Measurements from ENCODE around the gene PLXNC1.

The PLXNC1 gene

DNA sequence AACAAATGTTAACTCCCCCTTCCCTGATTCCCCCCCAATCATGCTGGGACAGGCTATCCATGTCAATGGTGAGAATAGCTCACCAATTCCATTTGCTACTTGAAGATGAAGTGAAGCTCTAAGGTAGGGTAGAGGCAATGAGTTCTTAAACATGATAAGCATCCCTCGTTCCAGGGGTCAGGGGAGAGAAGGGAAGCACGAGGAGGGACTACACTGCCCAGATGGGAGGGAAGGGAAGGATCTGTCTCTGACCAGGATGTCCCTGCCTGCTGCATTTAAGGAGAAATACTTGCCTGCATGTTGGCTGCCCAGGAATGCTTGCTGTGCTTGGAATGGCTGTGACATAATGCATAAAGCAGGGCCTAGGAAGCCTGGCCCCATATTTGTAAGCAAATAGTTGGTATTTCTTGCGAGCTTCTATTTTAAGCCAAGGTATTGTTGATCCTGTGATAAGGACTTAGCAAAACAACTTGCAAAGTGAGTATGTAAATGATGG lies 156.2 kb downstream of the PLXNC1 start:
- Histone ChIP-seq H3K4me3 (replicated peaks; ENCODE audit: insufficient read depth, low read length) (no peak overlapping the region), H3K27ac (replicated peaks) (no peak overlapping the region), H3K27me3 (ENCODE audit: insufficient read depth, poor library complexity, severe bottlenecking) (no peaks in the 10 kb centered on the region)
- TF ChIP-seq, protein P1, sequence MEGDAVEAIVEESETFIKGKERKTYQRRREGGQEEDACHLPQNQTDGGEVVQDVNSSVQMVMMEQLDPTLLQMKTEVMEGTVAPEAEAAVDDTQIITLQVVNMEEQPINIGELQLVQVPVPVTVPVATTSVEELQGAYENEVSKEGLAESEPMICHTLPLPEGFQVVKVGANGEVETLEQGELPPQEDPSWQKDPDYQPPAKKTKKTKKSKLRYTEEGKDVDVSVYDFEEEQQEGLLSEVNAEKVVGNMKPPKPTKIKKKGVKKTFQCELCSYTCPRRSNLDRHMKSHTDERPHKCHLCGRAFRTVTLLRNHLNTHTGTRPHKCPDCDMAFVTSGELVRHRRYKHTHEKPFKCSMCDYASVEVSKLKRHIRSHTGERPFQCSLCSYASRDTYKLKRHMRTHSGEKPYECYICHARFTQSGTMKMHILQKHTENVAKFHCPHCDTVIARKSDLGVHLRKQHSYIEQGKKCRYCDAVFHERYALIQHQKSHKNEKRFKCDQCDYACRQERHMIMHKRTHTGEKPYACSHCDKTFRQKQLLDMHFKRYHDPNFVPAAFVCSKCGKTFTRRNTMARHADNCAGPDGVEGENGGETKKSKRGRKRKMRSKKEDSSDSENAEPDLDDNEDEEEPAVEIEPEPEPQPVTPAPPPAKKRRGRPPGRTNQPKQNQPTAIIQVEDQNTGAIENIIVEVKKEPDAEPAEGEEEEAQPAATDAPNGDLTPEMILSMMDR (IDR thresholded peaks at IDR 0.05; ENCODE audit: insufficient read depth, low read length), result no peak
- TF ChIP-seq SPI1 (IDR thresholded peaks at IDR 0.05; ENCODE audit: borderline replicate concordance, low read depth), result no peak
- TF ChIP-seq, protein P2, sequence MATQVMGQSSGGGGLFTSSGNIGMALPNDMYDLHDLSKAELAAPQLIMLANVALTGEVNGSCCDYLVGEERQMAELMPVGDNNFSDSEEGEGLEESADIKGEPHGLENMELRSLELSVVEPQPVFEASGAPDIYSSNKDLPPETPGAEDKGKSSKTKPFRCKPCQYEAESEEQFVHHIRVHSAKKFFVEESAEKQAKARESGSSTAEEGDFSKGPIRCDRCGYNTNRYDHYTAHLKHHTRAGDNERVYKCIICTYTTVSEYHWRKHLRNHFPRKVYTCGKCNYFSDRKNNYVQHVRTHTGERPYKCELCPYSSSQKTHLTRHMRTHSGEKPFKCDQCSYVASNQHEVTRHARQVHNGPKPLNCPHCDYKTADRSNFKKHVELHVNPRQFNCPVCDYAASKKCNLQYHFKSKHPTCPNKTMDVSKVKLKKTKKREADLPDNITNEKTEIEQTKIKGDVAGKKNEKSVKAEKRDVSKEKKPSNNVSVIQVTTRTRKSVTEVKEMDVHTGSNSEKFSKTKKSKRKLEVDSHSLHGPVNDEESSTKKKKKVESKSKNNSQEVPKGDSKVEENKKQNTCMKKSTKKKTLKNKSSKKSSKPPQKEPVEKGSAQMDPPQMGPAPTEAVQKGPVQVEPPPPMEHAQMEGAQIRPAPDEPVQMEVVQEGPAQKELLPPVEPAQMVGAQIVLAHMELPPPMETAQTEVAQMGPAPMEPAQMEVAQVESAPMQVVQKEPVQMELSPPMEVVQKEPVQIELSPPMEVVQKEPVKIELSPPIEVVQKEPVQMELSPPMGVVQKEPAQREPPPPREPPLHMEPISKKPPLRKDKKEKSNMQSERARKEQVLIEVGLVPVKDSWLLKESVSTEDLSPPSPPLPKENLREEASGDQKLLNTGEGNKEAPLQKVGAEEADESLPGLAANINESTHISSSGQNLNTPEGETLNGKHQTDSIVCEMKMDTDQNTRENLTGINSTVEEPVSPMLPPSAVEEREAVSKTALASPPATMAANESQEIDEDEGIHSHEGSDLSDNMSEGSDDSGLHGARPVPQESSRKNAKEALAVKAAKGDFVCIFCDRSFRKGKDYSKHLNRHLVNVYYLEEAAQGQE (IDR thresholded peaks at IDR 0.05; ENCODE audit: insufficient replicate concordance, low read depth), result no peak
- TF ChIP-seq POLR2AphosphoS5 (IDR thresholded peaks at IDR 0.05; ENCODE audit: low read depth), result no peak
- no peak for TF ChIP-seq GABPA (IDR thresholded peaks at IDR 0.05; ENCODE audit: low read depth)
- DNase-seq (ENCODE audit: low read depth in 1 of 2, low spot score in 1 of 2), result no peak

DNA sequence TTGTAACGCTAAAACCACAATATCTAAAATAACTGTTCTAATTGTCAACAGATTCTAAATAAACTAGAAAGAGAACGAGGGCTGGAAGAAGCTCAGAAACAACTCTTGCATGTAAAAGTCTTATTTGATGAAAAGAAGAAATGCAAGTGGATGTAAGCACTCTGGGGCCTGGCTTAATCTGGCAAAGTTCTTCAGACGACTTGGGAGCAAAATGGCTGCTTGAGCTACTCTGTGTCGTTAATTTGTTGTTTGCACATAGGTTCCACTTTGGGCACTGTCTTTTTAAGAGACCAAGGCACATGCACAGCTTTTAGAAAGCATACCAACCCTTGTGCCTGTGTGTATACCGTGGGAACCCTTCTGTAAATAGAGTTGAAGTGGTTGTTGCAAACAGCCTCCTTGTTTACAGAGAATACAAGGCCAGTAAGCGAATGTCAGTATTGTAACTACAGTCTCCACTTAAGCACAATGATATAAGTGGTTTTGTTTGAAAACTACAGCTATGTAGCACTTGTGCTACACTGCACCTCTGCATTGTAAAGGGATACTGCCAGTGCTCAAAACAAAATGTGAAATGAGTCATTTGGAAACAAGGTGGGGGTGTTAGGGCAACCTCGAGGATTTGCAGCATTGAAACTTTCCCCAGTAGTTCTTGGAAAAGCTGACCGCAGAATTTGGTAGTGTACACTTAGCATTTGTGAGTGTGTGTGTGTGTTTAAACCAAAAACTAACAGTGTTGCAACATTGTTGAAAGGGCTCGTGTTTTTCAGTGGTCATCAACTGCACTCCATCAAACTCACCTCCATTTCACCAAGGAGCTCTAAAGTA lies 157.0 kb downstream of the PLXNC1 start:
- Histone ChIP-seq H3K27me3 (ENCODE audit: insufficient read depth, poor library complexity, severe bottlenecking) (no peaks in the 10 kb centered on the region), H3K4me3 (replicated peaks; ENCODE audit: insufficient read depth, low read length) (no peak overlapping the region), H3K27ac (replicated peaks) (no peak overlapping the region)
- TF ChIP-seq, protein P2 (IDR thresholded peaks at IDR 0.05; ENCODE audit: insufficient replicate concordance, low read depth), result no peak
- no peak for TF ChIP-seq GABPA (IDR thresholded peaks at IDR 0.05; ENCODE audit: low read depth)
- no peak for TF ChIP-seq POLR2AphosphoS5 (IDR thresholded peaks at IDR 0.05; ENCODE audit: low read depth)
- TF ChIP-seq SPI1 (IDR thresholded peaks at IDR 0.05; ENCODE audit: borderline replicate concordance, low read depth), result no peak
- TF ChIP-seq, protein P1 (IDR thresholded peaks at IDR 0.05; ENCODE audit: insufficient read depth, low read length), result no peak
- DNase-seq (ENCODE audit: low read depth in 1 of 2, low spot score in 1 of 2), result no peak

DNA sequence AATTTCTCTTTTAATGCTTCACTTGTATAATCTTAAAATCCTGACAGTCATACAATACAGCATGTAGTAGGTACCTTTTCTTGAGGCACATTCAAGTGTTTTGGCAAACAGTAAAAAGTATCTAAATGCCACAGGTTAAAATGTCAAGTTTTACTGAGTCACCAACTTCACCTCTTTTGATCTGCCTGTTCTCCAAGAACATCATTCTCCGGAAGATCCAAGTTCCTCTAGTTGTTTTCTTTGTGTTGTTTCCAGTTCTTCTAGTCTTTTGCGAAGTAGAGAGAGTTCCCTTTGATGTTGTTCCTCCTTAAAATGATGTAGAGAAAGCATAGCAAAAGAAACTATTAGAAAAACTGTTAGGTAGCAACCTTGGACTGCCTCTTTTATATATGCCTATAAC lies 160.2 kb downstream of the PLXNC1 start:
- TF ChIP-seq, protein P2 (IDR thresholded peaks at IDR 0.05; ENCODE audit: insufficient replicate concordance, low read depth), result no peak
- H3K27me3 ChIP-seq (ENCODE audit: insufficient read depth, poor library complexity, severe bottlenecking), result no peaks in the 10 kb centered on the region
- H3K27ac ChIP-seq (replicated peaks), result no peak overlapping the region
- H3K4me3 ChIP-seq (replicated peaks; ENCODE audit: insufficient read depth, low read length), result no peak overlapping the region
- no peak for DNase-seq (ENCODE audit: low read depth in 1 of 2, low spot score in 1 of 2)

All from HL-60 (cell line).